Neural cell (in vitro differentiated cells): ENCODE data around the gene SFMBT2. TPM values are rescaled to one million over a fixed set of nuclear protein-coding genes. Genes with fewer than 3 reads are reported as not detected.

Source experiments
- H2AFZ ChIP-seq: fragments of 200-600, 300-800 bp; sonication (generic), shearing (Covaris generic); 2 replicates; pipeline ENCODE4 v1.6.0; 2014; ENCODE audit warnings: low read depth, mild to moderate bottlenecking, antibody characterized with exemption, low read length, moderate library complexity
- H3F3A ChIP-seq: fragments of 200-600 bp; shearing (Covaris generic); 2 replicates; pipeline ENCODE4 v1.6.1; 2016; ENCODE audit warnings: mild to moderate bottlenecking, moderate library complexity, mixed read lengths, antibody characterized with exemption, low read length; ENCODE audit not compliant: insufficient read depth, poor library complexity, severe bottlenecking
- H3K27ac ChIP-seq: fragments of 200-600, 300-800 bp; sonication (generic), shearing (Covaris generic); 2 replicates; pipeline ENCODE4 v1.5.1; 2014; ENCODE audit warnings: mild to moderate bottlenecking, low read length, moderate library complexity
- H3K27me3 ChIP-seq: fragments of 300-800, 200-600 bp; sonication (generic), shearing (Covaris generic); 2 replicates; pipeline ENCODE4 v1.6.0; 2014; ENCODE audit warnings: mild to moderate bottlenecking, low read depth, low read length, moderate library complexity; ENCODE audit not compliant: insufficient read depth
- H3K36me3 ChIP-seq: fragments of 300-800, 200-600 bp; sonication (generic), shearing (Covaris generic); 2 replicates; pipeline ENCODE4 v1.5.1; 2014; ENCODE audit warnings: mild to moderate bottlenecking, antibody characterized with exemption, low read length, moderate library complexity; ENCODE audit not compliant: insufficient read depth
- H3K4me2 ChIP-seq: fragments of 300-800, 200-600 bp; sonication (generic), shearing (Covaris generic); 2 replicates; pipeline ENCODE4 v1.6.0; 2014; ENCODE audit warnings: mild to moderate bottlenecking, low read length
- H3K4me3 ChIP-seq: fragments of 300-800, 200-600 bp; sonication (generic), shearing (Covaris generic); 2 replicates; pipeline ENCODE4 v1.5.1; 2014; ENCODE audit warnings: mild to moderate bottlenecking, low read length, moderate library complexity
- H3K79me2 ChIP-seq: fragments of 200-600 bp; shearing (Covaris generic); replicated peaks from 2 replicates; pipeline ENCODE4 v1.6.0; 2014; ENCODE audit warnings: mild to moderate bottlenecking, low read length, moderate library complexity; ENCODE audit not compliant: insufficient read depth
- H3K9ac ChIP-seq: fragments of 300-800, 200-600 bp; sonication (generic), shearing (Covaris generic); 2 replicates; pipeline ENCODE4 v1.6.1; 2016; ENCODE audit warnings: mild to moderate bottlenecking, low read length, mixed read lengths
- H3K9me2 ChIP-seq: fragments of 200-600 bp; shearing (Covaris generic); 2 replicates; pipeline ENCODE4 v1.6.1; 2016; ENCODE audit warnings: mild to moderate bottlenecking, low read length, mixed read lengths; ENCODE audit not compliant: insufficient read depth
- H3K9me3 ChIP-seq: fragments of 200-600, 300-800 bp; sonication (generic), shearing (Covaris generic); 2 replicates; pipeline ENCODE4 v1.6.1; 2016; ENCODE audit warnings: mild to moderate bottlenecking, mixed run types, low read length, moderate library complexity, mixed read lengths
- H4K20me1 ChIP-seq: fragments of 200-600 bp; shearing (Covaris generic); 2 replicates; pipeline ENCODE4 v1.6.1; 2016; ENCODE audit warnings: mild to moderate bottlenecking, mixed run types; ENCODE audit not compliant: insufficient read depth
- EP300 ChIP-seq: fragments of 450-650 bp; conservative IDR thresholded peaks from 2 replicates; pipeline ENCODE4 v1.6.1; 2014; ENCODE audit warnings: antibody characterized with exemption, mild to moderate bottlenecking, moderate library complexity; ENCODE audit not compliant: poor library complexity, severe bottlenecking
- EZH2 ChIP-seq: fragments of 200-600, 300-800 bp; shearing (Covaris generic), sonication (generic); IDR thresholded peaks from 2 replicates; pipeline ENCODE4 v1.6.1; 2014; ENCODE audit warnings: antibody characterized with exemption, low read length, borderline replicate concordance, mild to moderate bottlenecking; ENCODE audit not compliant: insufficient read depth, poor library complexity, severe bottlenecking
- MXI1 ChIP-seq: fragments of 450-650 bp; conservative IDR thresholded peaks from 2 replicates; pipeline ENCODE4 v1.6.1; 2014; ENCODE audit warnings: antibody characterized with exemption, mild to moderate bottlenecking; ENCODE audit not compliant: poor library complexity, severe bottlenecking
- POLR2AphosphoS5 ChIP-seq: IDR thresholded peaks from 2 replicates; pipeline ENCODE4 v1.6.1; 2012
- SMC3 ChIP-seq: fragments of 450-650 bp; conservative IDR thresholded peaks from 2 replicates; pipeline ENCODE4 v1.6.1; 2014; ENCODE audit warnings: antibody characterized with exemption, mild to moderate bottlenecking, moderate library complexity; ENCODE audit not compliant: poor library complexity
- polyA plus RNA-seq: library from polyadenylated mRNA; depleted of rRNA; stranded (reverse); fragments of >200 nt; gene quantifications from 2 replicates; pipeline ENCODE4 v1.2.3, GENCODE V29; 2014
- TF ChIP-seq, protein P1 (sequence below): IDR thresholded peaks from 2 replicates; pipeline ENCODE4 v1.6.1; 2012; ENCODE audit warnings: borderline replicate concordance
- TF ChIP-seq, protein P2 (sequence below): fragments of 450-650 bp; IDR thresholded peaks from 2 replicates; pipeline ENCODE4 v1.5.1; 2014; ENCODE audit warnings: antibody characterized with exemption, mild to moderate bottlenecking, moderate library complexity; ENCODE audit not compliant: poor library complexity, severe bottlenecking

The SFMBT2 gene
- polyA plus RNA-seq, 1 donor from 2014 or later = 1.3 TPM

DNA sequence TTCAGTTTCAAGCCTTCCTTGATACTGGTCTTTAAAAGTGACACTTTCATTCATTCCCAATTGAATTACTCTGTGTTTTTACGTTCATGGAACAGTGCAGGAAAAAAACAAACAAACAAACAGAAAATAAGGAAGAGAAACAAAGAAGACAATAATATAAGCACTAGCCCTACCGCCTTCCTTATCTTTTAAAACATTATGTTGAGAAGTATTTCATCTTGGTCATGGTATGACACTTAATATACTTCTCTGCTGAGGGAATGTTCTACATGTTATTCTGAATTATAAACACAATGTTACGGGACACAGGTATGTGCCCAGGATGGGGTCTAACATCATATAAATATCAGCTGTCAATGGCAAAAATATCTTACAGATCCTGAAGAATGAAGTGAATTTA is 176.7 kb downstream of the SFMBT2 start:
- Histone ChIP-seq H2AFZ (no peak overlapping the region), H3K27ac (no peak overlapping the region), H3K9me3 (no peaks in the 10 kb centered on the region), H3K9ac (no peak overlapping the region), H3K4me3 (no peak overlapping the region), H3K27me3 (no peaks in the 10 kb centered on the region), H3K9me2 (no peaks in the 10 kb centered on the region), H3K36me3 (no peaks in the 10 kb centered on the region), H3K4me2 (no peak overlapping the region), H3F3A (no peaks in the 10 kb centered on the region), H4K20me1 (no peaks in the 10 kb centered on the region), H3K79me2 (no peaks in the 10 kb centered on the region)
- TF ChIP-seq MXI1 (no peak), EP300 (no peak), EZH2 (no peak), SMC3 (no peak), POLR2AphosphoS5 (no peak)
- TF ChIP-seq, protein P1, sequence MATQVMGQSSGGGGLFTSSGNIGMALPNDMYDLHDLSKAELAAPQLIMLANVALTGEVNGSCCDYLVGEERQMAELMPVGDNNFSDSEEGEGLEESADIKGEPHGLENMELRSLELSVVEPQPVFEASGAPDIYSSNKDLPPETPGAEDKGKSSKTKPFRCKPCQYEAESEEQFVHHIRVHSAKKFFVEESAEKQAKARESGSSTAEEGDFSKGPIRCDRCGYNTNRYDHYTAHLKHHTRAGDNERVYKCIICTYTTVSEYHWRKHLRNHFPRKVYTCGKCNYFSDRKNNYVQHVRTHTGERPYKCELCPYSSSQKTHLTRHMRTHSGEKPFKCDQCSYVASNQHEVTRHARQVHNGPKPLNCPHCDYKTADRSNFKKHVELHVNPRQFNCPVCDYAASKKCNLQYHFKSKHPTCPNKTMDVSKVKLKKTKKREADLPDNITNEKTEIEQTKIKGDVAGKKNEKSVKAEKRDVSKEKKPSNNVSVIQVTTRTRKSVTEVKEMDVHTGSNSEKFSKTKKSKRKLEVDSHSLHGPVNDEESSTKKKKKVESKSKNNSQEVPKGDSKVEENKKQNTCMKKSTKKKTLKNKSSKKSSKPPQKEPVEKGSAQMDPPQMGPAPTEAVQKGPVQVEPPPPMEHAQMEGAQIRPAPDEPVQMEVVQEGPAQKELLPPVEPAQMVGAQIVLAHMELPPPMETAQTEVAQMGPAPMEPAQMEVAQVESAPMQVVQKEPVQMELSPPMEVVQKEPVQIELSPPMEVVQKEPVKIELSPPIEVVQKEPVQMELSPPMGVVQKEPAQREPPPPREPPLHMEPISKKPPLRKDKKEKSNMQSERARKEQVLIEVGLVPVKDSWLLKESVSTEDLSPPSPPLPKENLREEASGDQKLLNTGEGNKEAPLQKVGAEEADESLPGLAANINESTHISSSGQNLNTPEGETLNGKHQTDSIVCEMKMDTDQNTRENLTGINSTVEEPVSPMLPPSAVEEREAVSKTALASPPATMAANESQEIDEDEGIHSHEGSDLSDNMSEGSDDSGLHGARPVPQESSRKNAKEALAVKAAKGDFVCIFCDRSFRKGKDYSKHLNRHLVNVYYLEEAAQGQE = no peak
- TF ChIP-seq, protein P2, sequence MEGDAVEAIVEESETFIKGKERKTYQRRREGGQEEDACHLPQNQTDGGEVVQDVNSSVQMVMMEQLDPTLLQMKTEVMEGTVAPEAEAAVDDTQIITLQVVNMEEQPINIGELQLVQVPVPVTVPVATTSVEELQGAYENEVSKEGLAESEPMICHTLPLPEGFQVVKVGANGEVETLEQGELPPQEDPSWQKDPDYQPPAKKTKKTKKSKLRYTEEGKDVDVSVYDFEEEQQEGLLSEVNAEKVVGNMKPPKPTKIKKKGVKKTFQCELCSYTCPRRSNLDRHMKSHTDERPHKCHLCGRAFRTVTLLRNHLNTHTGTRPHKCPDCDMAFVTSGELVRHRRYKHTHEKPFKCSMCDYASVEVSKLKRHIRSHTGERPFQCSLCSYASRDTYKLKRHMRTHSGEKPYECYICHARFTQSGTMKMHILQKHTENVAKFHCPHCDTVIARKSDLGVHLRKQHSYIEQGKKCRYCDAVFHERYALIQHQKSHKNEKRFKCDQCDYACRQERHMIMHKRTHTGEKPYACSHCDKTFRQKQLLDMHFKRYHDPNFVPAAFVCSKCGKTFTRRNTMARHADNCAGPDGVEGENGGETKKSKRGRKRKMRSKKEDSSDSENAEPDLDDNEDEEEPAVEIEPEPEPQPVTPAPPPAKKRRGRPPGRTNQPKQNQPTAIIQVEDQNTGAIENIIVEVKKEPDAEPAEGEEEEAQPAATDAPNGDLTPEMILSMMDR = no peak

DNA sequence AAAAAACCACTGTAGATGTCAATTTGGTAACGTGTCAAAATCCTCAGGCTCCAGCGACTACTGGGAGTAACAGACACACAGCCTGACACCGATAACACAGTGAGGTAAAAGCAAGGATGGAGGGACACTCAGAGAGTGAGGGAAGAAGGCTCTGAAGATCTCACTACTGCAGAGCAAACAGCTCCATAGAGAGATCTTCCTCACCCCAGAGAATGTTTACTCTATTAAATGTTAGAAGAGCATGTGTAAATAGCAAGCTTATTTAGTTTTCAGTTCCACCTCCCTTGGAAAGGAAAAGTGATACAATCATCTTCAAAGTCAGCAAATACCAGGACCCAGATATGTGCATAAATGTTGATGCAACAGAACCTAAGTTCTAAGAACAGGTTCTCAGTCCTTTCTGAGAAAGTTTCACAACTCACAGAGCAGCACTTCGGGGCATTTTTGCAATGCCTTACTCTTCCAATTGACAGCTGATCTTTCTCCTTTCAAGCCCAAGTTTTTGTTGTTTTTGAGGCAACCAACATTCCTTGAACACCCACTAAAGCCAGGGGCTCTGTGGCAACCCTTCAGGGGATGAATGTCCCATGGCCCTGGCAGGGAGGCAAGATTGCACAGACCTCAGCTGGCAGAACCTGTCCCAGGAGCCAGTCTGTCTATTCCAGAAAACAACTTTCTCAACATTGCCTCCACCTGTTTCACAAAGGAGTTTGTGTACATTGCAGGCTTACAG is 177.4 kb downstream of the SFMBT2 start:
- no peak overlapping the region for H3K4me3 ChIP-seq
- H3K9ac ChIP-seq = no peak overlapping the region
- no peaks in the 10 kb centered on the region for H3K9me3 ChIP-seq
- H3K9me2 ChIP-seq = no peaks in the 10 kb centered on the region
- H3K79me2 ChIP-seq = no peaks in the 10 kb centered on the region
- no peaks in the 10 kb centered on the region for H3K27me3 ChIP-seq
- no peak overlapping the region for H2AFZ ChIP-seq
- H3F3A ChIP-seq = no peaks in the 10 kb centered on the region
- no peaks in the 10 kb centered on the region for H3K36me3 ChIP-seq
- no peak overlapping the region for H3K27ac ChIP-seq
- H4K20me1 ChIP-seq = no peaks in the 10 kb centered on the region
- no peak overlapping the region for H3K4me2 ChIP-seq
- TF ChIP-seq MXI1 (no peak), EP300 (no peak), SMC3 (no peak), EZH2 (no peak), POLR2AphosphoS5 (no peak)
